CD4-positive, alpha-beta T cell (primary cell): Measurements from ENCODE around the gene ANO5. TPM values are rescaled to one million over a fixed set of nuclear protein-coding genes. Genes with fewer than 3 reads are reported as not detected.
A peak's percentile ranks its signal among the peaks of the same experiment; 100 is the strongest.

ENCODE experiments used
- ATAC-seq: fragments of 200-7000 bp; cut with Tn5 transposase; one replicate; pipeline ENCODE4 v1.10.0; 2022; ENCODE audit warnings: mild to moderate bottlenecking; ENCODE audit not compliant: poor library complexity
- CTCF ChIA-PET: fragments of 350-600 bp; sonication (Branson Sonifier 250); formaldehyde crosslinking; loops from one replicate; lab custom pipeline; 2021; ENCODE audit warnings: antibody characterized with exemption, inconsistent platforms; lab: Charles Lee
- POLR2A ChIA-PET: fragments of 350-600 bp; sonication (Branson Sonifier 250); formaldehyde crosslinking; loops from one replicate; lab custom pipeline; 2021; ENCODE audit warnings: antibody characterized with exemption, inconsistent platforms; lab: Charles Lee
- DNase-seq, 14 experiments: peaks; one replicate each; pipeline ENCODE4 v3.0.0-alpha.2; 2013 to 2020; ENCODE audit warnings: mixed read lengths in 2 of 14
- H3K27ac ChIP-seq, 2 donors: one replicate each; pipeline versions ENCODE4 v1.5.1 to v1.7.0; 2013; ENCODE audit warnings: low read length in 2 of 2, low read depth in 1 of 2, mild to moderate bottlenecking in 1 of 2
- H3K27me3 ChIP-seq, 2 experiments: 1 replicate in 1 of 2; 2 replicates in 1 of 2; pipeline versions ENCODE4 v1.6.1 to v1.7.0; 2013; ENCODE audit warnings: low read length in 2 of 2, control low read depth in 1 of 2, mild to moderate bottlenecking in 1 of 2, moderate library complexity in 1 of 2; ENCODE audit not compliant: insufficient read depth in 2 of 2, control insufficient read depth in 1 of 2
- H3K36me3 ChIP-seq: one replicate; pipeline ENCODE4 v1.6.1; 2013; ENCODE audit warnings: low read length, control low read depth; ENCODE audit not compliant: insufficient read depth
- H3K4me1 ChIP-seq: one replicate; pipeline ENCODE4 v1.6.1; 2013; ENCODE audit warnings: low read length, control low read depth; ENCODE audit not compliant: insufficient read depth
- H3K4me3 ChIP-seq: one replicate; pipeline ENCODE4 v1.5.1; 2013; ENCODE audit warnings: mild to moderate bottlenecking, low read length, moderate library complexity
- H3K9me3 ChIP-seq, 2 experiments: 1 replicate in 1 of 2; 2 replicates in 1 of 2; pipeline versions ENCODE4 v1.6.1 to v1.7.0; 2013; ENCODE audit warnings: low read length in 2 of 2, mild to moderate bottlenecking in 2 of 2, control low read depth in 1 of 2, moderate library complexity in 1 of 2; ENCODE audit not compliant: control insufficient read depth in 1 of 2, insufficient read depth in 1 of 2
- H3K27ac Mint-ChIP-seq: one replicate; pipeline ENCODE4 v1.8.0; 2020; ENCODE audit warnings: mixed read lengths
- H3K27me3 Mint-ChIP-seq: one replicate; pipeline ENCODE4 v1.8.0; 2021; ENCODE audit warnings: mixed read lengths
- H3K36me3 Mint-ChIP-seq: one replicate; pipeline ENCODE4 v1.8.0; 2021; ENCODE audit warnings: low read depth, mixed read lengths
- H3K4me1 Mint-ChIP-seq: one replicate; pipeline ENCODE4 v1.8.0; 2021; ENCODE audit warnings: low read depth, mixed read lengths
- H3K4me3 Mint-ChIP-seq: one replicate; pipeline ENCODE4 v1.8.0; 2020; ENCODE audit warnings: mild to moderate bottlenecking, mixed read lengths
- H3K9me3 Mint-ChIP-seq: one replicate; pipeline ENCODE4 v1.8.0; 2020; ENCODE audit warnings: mixed read lengths
- CTCF ChIP-seq: fragments of 200-600 bp; IDR thresholded peaks from one replicate; pipeline ENCODE4 v1.8.0; 2022; ENCODE audit warnings: antibody characterized with exemption, mild to moderate bottlenecking
- intact Hi-C, 2 experiments: fragments of 100-400 bp; cut with DNase I in 1 of 2; cut with micrococcal nuclease in 1 of 2; formaldehyde crosslinking; loops; one replicate each; pipeline versions ENCODE4 v1.15.1 to v1.9.0; 2023 to 2025; cut with DNase I, micrococcal nuclease
- total RNA-seq, 174 experiments: library from RNA in 2 of 174; stranded (reverse) in 2 of 174; gene quantifications; one replicate each; pipeline ENCODE4 v1.2.3 and lab custom pipeline; 2021 to 2026

Gene ANO5
- total RNA-seq, 2 experiments from 2014 or later, result not detected

GRCh38 chr11:22302368-22302767, 109.5 kb downstream of the ANO5 start:
- no peaks in the 10 kb centered on the region for H3K4me1 Mint-ChIP-seq
- ChIA-PET POLR2A (no interaction called here), CTCF (no interaction called here)
- peaks cover 21% of the 10 kb centered on the region for H3K27me3 Mint-ChIP-seq
- Histone ChIP-seq H3K27me3 (peaks cover 0 to 6% of the 10 kb centered on the region in 2 experiments), H3K9me3 (no peaks in the 10 kb centered on the region), H3K36me3 (no peaks in the 10 kb centered on the region), H3K4me3 (no peak overlapping the region), H3K4me1 (no peaks in the 10 kb centered on the region), H3K27ac (no peak overlapping the region)
- no peak for TF ChIP-seq CTCF
- no peak for DNase-seq
- no peak overlapping the region for H3K4me3 Mint-ChIP-seq
- no peaks in the 10 kb centered on the region for H3K9me3 Mint-ChIP-seq
- no peak for ATAC-seq
- intact Hi-C loops, result no loop called here
- H3K36me3 Mint-ChIP-seq, result no peaks in the 10 kb centered on the region
- H3K27ac Mint-ChIP-seq, result no peak overlapping the region

GRCh38 chr11:22304337-22304961, 111.6 kb downstream of the ANO5 start:
- ChIA-PET POLR2A (no interaction called here), CTCF (interaction anchor here (0.8 kb wide), 1 partner anchor 16 kb away, joined by 3 read pairs; no protein-coding TSS in a partner anchor)
- H3K27ac ChIP-seq, result no peak overlapping the region
- no peak for ATAC-seq
- Mint-ChIP-seq H3K36me3 (no peaks in the 10 kb centered on the region), H3K27ac (no peak overlapping the region), H3K4me1 (no peaks in the 10 kb centered on the region), H3K9me3 (no peaks in the 10 kb centered on the region), H3K27me3 (peaks cover 21% of the 10 kb centered on the region), H3K4me3 (no peak overlapping the region)
- H3K4me1 ChIP-seq, result no peaks in the 10 kb centered on the region
- H3K9me3 ChIP-seq, result no peaks in the 10 kb centered on the region
- H3K4me3 ChIP-seq, result no peak overlapping the region
- peaks cover 0 to 6% of the 10 kb centered on the region in 2 experiments for H3K27me3 ChIP-seq
- DNase-seq, result peak in 3 of 14 experiments; percentile 21 to 41 (median 23)
- peak; percentile 71 for TF ChIP-seq CTCF
- intact Hi-C loops, result loop anchor here in 1 of 2 experiments (2.0 kb wide), 1 partner anchor 1656 kb away; no protein-coding TSS in a partner anchor
- H3K36me3 ChIP-seq, result no peaks in the 10 kb centered on the region

- CTCF ChIA-PET, result no interaction called here
- Histone ChIP-seq H3K4me3 (no peak overlapping the region), H3K4me1 (no peaks in the 10 kb centered on the region), H3K27me3 (no peaks in the 10 kb centered on the region), H3K27ac (no peak overlapping the region), H3K9me3 (no peaks in the 10 kb centered on the region), H3K36me3 (no peaks in the 10 kb centered on the region)
- POLR2A ChIA-PET, result no interaction called here
- Mint-ChIP-seq H3K36me3 (no peaks in the 10 kb centered on the region), H3K4me1 (no peaks in the 10 kb centered on the region), H3K9me3 (no peaks in the 10 kb centered on the region), H3K27me3 (peaks cover 9% of the 10 kb centered on the region), H3K4me3 (no peak overlapping the region), H3K27ac (no peak overlapping the region)
- intact Hi-C loops, result no loop called here
- no peak for TF ChIP-seq CTCF
- no peak for ATAC-seq
- DNase-seq, result no peak
These were observed 124.8 kb downstream of the ANO5 start for GRCh38 chr11:22317656-22318055.
